Renal cortex interstitium (tissue), 11 donors: Measurements from ENCODE around the gene RRAGB. TPM values are rescaled to one million over a fixed set of nuclear protein-coding genes. Genes with fewer than 3 reads are reported as not detected.
"Not testable (repeated sequence)": the region's sequence is repeated elsewhere in the genome, so short reads cannot be mapped to it uniquely, and the experiment has no call there.

ENCODE experiments used
- DNase-seq, 11 donors: peaks; one replicate each; pipeline ENCODE4 v3.0.0-alpha.2; 2013; ENCODE audit warnings: low read depth in 9 of 11, low spot score in 4 of 11; ENCODE audit errors: extremely low read depth in 1 of 11
- polyA plus RNA-seq, 3 donors: library from polyadenylated mRNA; unstranded; fragments of 120-200 nt; gene quantifications; one replicate each; pipeline ENCODE4 v1.2.1, GENCODE V29; 2013; ENCODE audit not compliant: insufficient read length in 3 of 3

Gene RRAGB
- polyA plus RNA-seq, 3 donors = 35.6 to 42.7 (median 41.8) TPM

- DNase-seq = no peak
Observed at GRCh38 chrX:55742649-55743048, 25.1 kb downstream of the RRAGB start.

GRCh38 chrX:55748463-55748862 is 30.9 kb downstream of the RRAGB start:
- DNase-seq = not testable (repeated sequence)

- no peak for DNase-seq
Observed at GRCh38 chrX:55750256-55750655, 32.7 kb downstream of the RRAGB start.

GRCh38 chrX:55754861-55755294 is 37.3 kb downstream of the RRAGB start:
- DNase-seq = no peak

GRCh38 chrX:55758033-55758432 is 40.5 kb downstream of the RRAGB start:
- DNase-seq = no peak

- no peak for DNase-seq
Observed at GRCh38 chrX:55759478-55759877, 41.9 kb downstream of the RRAGB start.

- DNase-seq = no peak
Observed at GRCh38 chrX:55767100-55767499, 49.6 kb downstream of the RRAGB start.

- DNase-seq = not testable (repeated sequence)
Observed at GRCh38 chrX:55774419-55774818, 56.9 kb downstream of the RRAGB start.

- DNase-seq = no peak
Observed at GRCh38 chrX:55777596-55777995, 60.0 kb downstream of the RRAGB start.

- DNase-seq = no peak
Observed at GRCh38 chrX:55778322-55778721, 60.8 kb downstream of the RRAGB start.

GRCh38 chrX:55783723-55784122 is 66.2 kb downstream of the RRAGB start:
- DNase-seq = no peak

GRCh38 chrX:55787063-55787462 is 69.5 kb downstream of the RRAGB start:
- no peak for DNase-seq

GRCh38 chrX:55787727-55788126 is 70.2 kb downstream of the RRAGB start:
- DNase-seq = no peak

GRCh38 chrX:55794405-55794804 is 76.9 kb downstream of the RRAGB start:
- no peak for DNase-seq

- DNase-seq = no peak
Observed at GRCh38 chrX:55796496-55796895, 78.9 kb downstream of the RRAGB start.

GRCh38 chrX:55801811-55802210 is 84.3 kb downstream of the RRAGB start:
- DNase-seq = no peak

Other genes with a start within 250 kb of the RRAGB start
- 10 to 100 TPM; 11.1 to 11.8 (median 11.3) TPM for gene USP51, start 227.9 kb upstream of the RRAGB start, polyA plus RNA-seq
- not detected for gene FOXR2, start 94.3 kb upstream of the RRAGB start, polyA plus RNA-seq